ENCODE measurements around the gene CDC27. TPM values are rescaled to one million over a fixed set of nuclear protein-coding genes. Genes with fewer than 3 reads are reported as not detected.

Gene CDC27
- total RNA-seq, 1 experiment from 2014 or later = 95.9 TPM

Other genes with a start within 250 kb of the CDC27 start
- not detected in 2 replicates for gene RPRML, start 210.0 kb downstream of the CDC27 start, total RNA-seq (2021)
- gene MYL4, start 20.1 kb upstream of the CDC27 start, total RNA-seq (2021) = not detected in 2 replicates
- gene ITGB3, start 64.5 kb upstream of the CDC27 start, total RNA-seq (2021) = not detected in 2 replicates
- gene EFCAB13, start 134.7 kb upstream of the CDC27 start, total RNA-seq (2021) = 0.66 TPM in 1 of 2 replicates, not detected in the other